ENCODE data around the gene DDX39B. TPM values are rescaled to one million over a fixed set of nuclear protein-coding genes. Genes with fewer than 3 reads are reported as not detected.
"Not testable (repeated sequence)": the region's sequence is repeated elsewhere in the genome, so short reads cannot be mapped to it uniquely, and the experiment has no call there.

DDX39B gene
- total RNA-seq, 1 donor from 2014 or later, result 134 TPM

- TF ChIP-seq CTCF (IDR thresholded peaks at IDR 0.05), result no peak
- peak in 1 of 2 donors; percentile 50 for DNase-seq (ENCODE audit: low spot score in 2 of 2)
- Histone ChIP-seq H3K27me3 (no peaks in the 10 kb centered on the region), H3K4me3 (no peak overlapping the region), H3K4me1 (peaks cover 0 to 2% of the 10 kb centered on the region in 2 donors), H3K36me3 (no peaks in the 10 kb centered on the region), H3K27ac (no peak overlapping the region), H3K9me3 (no peaks in the 10 kb centered on the region)
- intact Hi-C loops (cut with DNase I), result loop anchor here (5.0 to 10.0 kb wide), 2 partner anchors 37 to 1515 kb away; partner anchors contain the start of gene MCCD1
These were observed 51.5 kb downstream of the DDX39B start for GRCh38 chr6:31490115-31490873.

- TF ChIP-seq CTCF (IDR thresholded peaks at IDR 0.05), result no peak
- intact Hi-C loops (cut with DNase I), result no loop called here
- H3K27me3 ChIP-seq, result no peaks in the 10 kb centered on the region
- peak in 1 of 2 donors; percentile 11 for DNase-seq (ENCODE audit: low spot score in 2 of 2)
- no peak overlapping the region for H3K27ac ChIP-seq
- H3K4me1 ChIP-seq, result peaks cover 0 to 2% of the 10 kb centered on the region in 2 donors
- H3K4me3 ChIP-seq, result no peak overlapping the region
- H3K9me3 ChIP-seq, result no peaks in the 10 kb centered on the region
- H3K36me3 ChIP-seq, result no peaks in the 10 kb centered on the region
These were observed 52.7 kb downstream of the DDX39B start for GRCh38 chr6:31489086-31489485.

- H3K4me1 ChIP-seq; H3K9me3 ChIP-seq; intact Hi-C loops (cut with DNase I); H3K27ac ChIP-seq; H3K27me3 ChIP-seq; H3K4me3 ChIP-seq; H3K36me3 ChIP-seq: not testable (repeated sequence)
- peak in 1 of 2 donors; percentile 5 for DNase-seq (ENCODE audit: low spot score in 2 of 2)
These were observed 54.1 kb downstream of the DDX39B start for GRCh38 chr6:31487674-31488073.

GRCh38 chr6:31486065-31486837 lies 55.6 kb downstream of the DDX39B start:
- H3K36me3 ChIP-seq; H3K9me3 ChIP-seq; H3K27ac ChIP-seq; intact Hi-C loops (cut with DNase I); H3K4me1 ChIP-seq; H3K4me3 ChIP-seq; H3K27me3 ChIP-seq: not testable (repeated sequence)
- peak in 1 of 2 donors; percentile 2 for DNase-seq (ENCODE audit: low spot score in 2 of 2)

GRCh38 chr6:31485055-31485454 lies 56.7 kb downstream of the DDX39B start:
- H3K27ac ChIP-seq, result no peak overlapping the region
- H3K4me3 ChIP-seq, result no peak overlapping the region
- intact Hi-C loops (cut with DNase I), result no loop called here
- no peak for TF ChIP-seq CTCF (IDR thresholded peaks at IDR 0.05)
- H3K9me3 ChIP-seq, result no peaks in the 10 kb centered on the region
- DNase-seq (ENCODE audit: low spot score in 2 of 2), result no peak
- no peaks in the 10 kb centered on the region for H3K36me3 ChIP-seq
- no peaks in the 10 kb centered on the region for H3K4me1 ChIP-seq
- H3K27me3 ChIP-seq, result no peaks in the 10 kb centered on the region

- Histone ChIP-seq H3K27ac (no peak overlapping the region), H3K27me3 (no peaks in the 10 kb centered on the region), H3K9me3 (no peaks in the 10 kb centered on the region), H3K4me3 (no peak overlapping the region), H3K36me3 (no peaks in the 10 kb centered on the region), H3K4me1 (no peaks in the 10 kb centered on the region)
- no peak for DNase-seq (ENCODE audit: low spot score in 2 of 2)
- intact Hi-C loops (cut with DNase I), result no loop called here
- no peak for TF ChIP-seq CTCF (IDR thresholded peaks at IDR 0.05)
These were observed 58.4 kb downstream of the DDX39B start for GRCh38 chr6:31483392-31483791.
